Activated CD8-positive, alpha-beta T cell treated with anti-CD3 and anti-CD28 coated beads for 36 hours (primary cell): Measurements from ENCODE around the gene ADCK1. TPM values are rescaled to one million over a fixed set of nuclear protein-coding genes. Genes with fewer than 3 reads are reported as not detected.
"Not testable (repeated sequence)": the region's sequence is repeated elsewhere in the genome, so short reads cannot be mapped to it uniquely, and the experiment has no call there.

Experiments used
- ATAC-seq: fragments of 200-7000 bp; cut with Tn5 transposase; one replicate; pipeline ENCODE4 v1.10.0; 2021; ENCODE audit warnings: mild to moderate bottlenecking, moderate library complexity
- CTCF ChIA-PET: fragments of 350-600 bp; sonication (Branson Sonifier 250); formaldehyde crosslinking; loops from one replicate; lab custom pipeline; 2021; ENCODE audit warnings: antibody characterized with exemption; lab: Charles Lee
- POLR2A ChIA-PET: fragments of 350-600 bp; sonication (Branson Sonifier 250); formaldehyde crosslinking; loops from one replicate; lab custom pipeline; 2021; ENCODE audit warnings: antibody characterized with exemption; lab: Charles Lee
- DNase-seq: peaks from one replicate; pipeline ENCODE4 v3.0.0-alpha.2; 2020
- H3K27ac Mint-ChIP-seq: one replicate; pipeline ENCODE4 v1.8.0; 2021; ENCODE audit warnings: mild to moderate bottlenecking, mixed read lengths
- H3K27me3 Mint-ChIP-seq: one replicate; pipeline ENCODE4 v1.8.0; 2021; ENCODE audit warnings: mixed read lengths
- H3K36me3 Mint-ChIP-seq: one replicate; pipeline ENCODE4 v1.8.0; 2021; ENCODE audit warnings: low read depth, mixed read lengths
- H3K4me1 Mint-ChIP-seq: one replicate; pipeline ENCODE4 v1.8.0; 2021; ENCODE audit warnings: low read depth, mixed read lengths
- H3K4me3 Mint-ChIP-seq: one replicate; pipeline ENCODE4 v1.8.0; 2021; ENCODE audit warnings: mild to moderate bottlenecking, moderate library complexity, mixed read lengths
- H3K9me3 Mint-ChIP-seq: one replicate; pipeline ENCODE4 v1.8.0; 2021; ENCODE audit warnings: mixed read lengths
- CTCF ChIP-seq: fragments of 200-600 bp; IDR thresholded peaks from one replicate; pipeline ENCODE4 v1.8.0; 2022; ENCODE audit warnings: antibody characterized with exemption, mild to moderate bottlenecking
- intact Hi-C: fragments of 100-400 bp; cut with micrococcal nuclease; formaldehyde crosslinking; loops from one replicate; pipeline ENCODE4 v1.10.0; 2022
- total RNA-seq, 2 experiments: library from RNA; stranded (reverse); gene quantifications; one replicate each; pipeline ENCODE4 v1.2.3, GENCODE V29; 2021

ADCK1 gene
- total RNA-seq, 2 experiments from 2014 or later = 5.2 to 5.6 TPM

GRCh38 chr14:77950371-77951063 lies 150.6 kb downstream of the ADCK1 start:
- no peak for TF ChIP-seq CTCF
- H3K4me3 Mint-ChIP-seq = no peak overlapping the region
- ChIA-PET CTCF (no interaction called here), POLR2A (no interaction called here)
- intact Hi-C loops = no loop called here
- no peaks in the 10 kb centered on the region for H3K36me3 Mint-ChIP-seq
- peaks cover 10% of the 10 kb centered on the region for H3K9me3 Mint-ChIP-seq
- DNase-seq (no peak), ATAC-seq (no peak)
- H3K4me1 Mint-ChIP-seq = peaks cover 1% of the 10 kb centered on the region
- H3K27me3 Mint-ChIP-seq = peaks cover 5% of the 10 kb centered on the region
- H3K27ac Mint-ChIP-seq = no peak overlapping the region

- CTCF ChIA-PET = no interaction called here
- Mint-ChIP-seq H3K4me3 (no peak overlapping the region), H3K27me3 (peaks cover 2% of the 10 kb centered on the region), H3K27ac (no peak overlapping the region), H3K4me1 (no peaks in the 10 kb centered on the region), H3K36me3 (no peaks in the 10 kb centered on the region), H3K9me3 (no peaks in the 10 kb centered on the region)
- TF ChIP-seq CTCF = no peak
- ATAC-seq (no peak), DNase-seq (no peak)
- POLR2A ChIA-PET = interaction anchor here (0.6 kb wide), 2 partner anchors 65 to 404 kb away, joined by 3 read pairs; no protein-coding TSS in a partner anchor
- intact Hi-C loops = no loop called here
These were observed 156.0 kb downstream of the ADCK1 start for GRCh38 chr14:77955816-77956484.

GRCh38 chr14:77959686-77960085 lies 159.8 kb downstream of the ADCK1 start:
- POLR2A ChIA-PET = interaction anchor here (0.7 kb wide), 1 partner anchor 723 kb away, joined by 3 read pairs; no protein-coding TSS in a partner anchor
- intact Hi-C loops, DNase-seq: not testable (repeated sequence)

GRCh38 chr14:77961847-77962580 lies 162.1 kb downstream of the ADCK1 start:
- DNase-seq (no peak), ATAC-seq (no peak)
- Mint-ChIP-seq H3K9me3 (no peaks in the 10 kb centered on the region), H3K27ac (no peak overlapping the region), H3K27me3 (peaks cover 16% of the 10 kb centered on the region), H3K36me3 (no peaks in the 10 kb centered on the region), H3K4me1 (no peaks in the 10 kb centered on the region), H3K4me3 (no peak overlapping the region)
- CTCF ChIA-PET = no interaction called here
- intact Hi-C loops = no loop called here
- POLR2A ChIA-PET = no interaction called here
- TF ChIP-seq CTCF = no peak

More at GRCh38 chr14:77959686-77960085, 159.8 kb downstream of the ADCK1 start:
- H3K27ac Mint-ChIP-seq, CTCF ChIA-PET, H3K36me3 Mint-ChIP-seq, H3K27me3 Mint-ChIP-seq, H3K4me3 Mint-ChIP-seq, ATAC-seq, H3K4me1 Mint-ChIP-seq, H3K9me3 Mint-ChIP-seq: not testable (repeated sequence)

GRCh38 chr14:77962731-77963520 lies 163.0 kb downstream of the ADCK1 start:
- Mint-ChIP-seq H3K4me1 (no peaks in the 10 kb centered on the region), H3K4me3 (no peak overlapping the region), H3K9me3 (no peaks in the 10 kb centered on the region), H3K27me3 (peaks cover 19% of the 10 kb centered on the region), H3K36me3 (no peaks in the 10 kb centered on the region), H3K27ac (no peak overlapping the region)
- DNase-seq (no peak), ATAC-seq (no peak)
- POLR2A ChIA-PET = no interaction called here
- intact Hi-C loops = no loop called here
- no peak for TF ChIP-seq CTCF
- CTCF ChIA-PET = no interaction called here
